GM18498 (cell line): ENCODE data around the gene OR4C45.
"Not testable (repeated sequence)": the region's sequence is repeated elsewhere in the genome, so short reads cannot be mapped to it uniquely, and the experiment has no call there.

ENCODE experiments used
- ATAC-seq: cut with Tn5 transposase; IDR thresholded peaks from one replicate; pipeline ENCODE4 v1.9.1; 2021; ENCODE audit warnings: mild to moderate bottlenecking, moderate library complexity; ENCODE audit not compliant: unreplicated experiment

Gene OR4C45

DNA sequence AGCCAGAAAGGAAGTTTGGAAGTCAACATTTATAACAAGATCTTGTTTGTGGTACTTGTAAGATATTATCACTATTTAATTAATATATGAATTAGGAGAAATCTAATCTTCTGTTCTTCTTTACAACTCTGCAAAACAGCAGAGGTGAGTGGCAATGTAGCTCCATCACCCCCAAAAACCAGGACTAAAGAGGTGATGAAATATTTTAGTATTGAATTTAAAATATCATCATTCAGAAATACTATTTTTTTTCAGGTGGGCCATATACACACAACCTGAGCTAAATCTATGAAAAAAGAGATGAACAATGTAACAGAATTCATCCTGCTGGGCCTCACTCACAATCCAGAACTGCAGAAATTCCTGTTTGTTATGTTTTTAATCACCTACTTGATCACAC, at the start of gene OR4C45:
Gene OR4C45 (plus strand): TSS at position 301 of the 400 bp plus-strand sequence.
- ATAC-seq = no peak

DNA sequence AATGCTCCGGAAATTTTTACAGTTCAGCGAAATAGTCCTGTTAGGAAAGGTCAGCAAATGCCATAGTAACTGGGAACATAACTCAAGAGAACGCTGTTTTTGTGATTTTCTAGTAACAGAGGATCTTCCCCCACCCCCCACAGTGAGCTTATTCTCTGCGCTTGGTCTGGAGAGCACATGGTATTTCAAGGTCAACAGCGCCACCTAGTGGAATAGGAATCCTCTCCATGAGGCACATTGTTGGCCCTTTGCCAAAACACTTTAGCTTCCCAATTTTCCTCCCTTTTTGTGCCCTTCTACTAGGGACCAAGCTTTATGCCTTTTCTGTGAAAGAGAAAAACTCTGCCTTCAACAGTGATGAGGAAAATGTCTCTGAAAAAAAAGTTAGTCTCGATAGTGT, 37.1 kb upstream of the OR4C45 start:
- no peak for ATAC-seq

DNA sequence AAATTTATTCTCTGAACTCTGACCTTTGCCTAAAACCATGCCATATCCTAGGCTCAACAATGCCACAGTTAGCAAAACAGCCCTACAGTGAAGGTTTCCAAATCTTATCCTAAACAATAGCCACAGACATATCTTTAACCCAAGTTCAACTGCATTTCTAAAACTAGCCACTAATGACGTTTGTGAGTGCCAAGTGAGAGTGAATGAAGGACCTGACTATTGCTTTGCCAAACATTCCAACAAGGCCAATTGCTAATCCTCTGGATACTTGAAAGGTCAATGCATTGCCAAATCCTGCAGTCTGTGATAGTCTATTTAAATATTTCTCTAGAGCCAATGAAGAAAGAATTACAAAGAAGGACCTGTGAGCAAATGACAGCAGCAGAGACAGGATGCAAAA, 2.5 kb upstream of the OR4C45 start:
- no peak for ATAC-seq

DNA sequence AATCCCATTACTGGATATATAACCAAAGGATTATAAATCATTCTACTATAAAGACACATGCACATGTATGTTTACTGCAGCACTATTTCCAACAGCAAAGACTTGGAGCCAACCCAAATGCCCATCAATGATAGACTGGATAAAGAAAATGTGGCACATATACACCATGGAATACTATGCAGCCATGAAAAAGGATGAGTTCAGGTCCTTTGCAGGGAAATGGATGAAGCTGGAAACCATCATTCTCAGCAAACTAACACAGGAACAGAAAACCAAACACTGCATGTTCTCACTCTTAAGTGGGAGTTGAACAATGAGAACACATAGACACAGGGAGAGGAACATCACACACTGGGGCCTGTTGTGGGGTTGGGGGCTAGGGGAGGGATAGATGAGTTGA, 3.6 kb downstream of the OR4C45 start:
- not testable (repeated sequence) for ATAC-seq

DNA sequence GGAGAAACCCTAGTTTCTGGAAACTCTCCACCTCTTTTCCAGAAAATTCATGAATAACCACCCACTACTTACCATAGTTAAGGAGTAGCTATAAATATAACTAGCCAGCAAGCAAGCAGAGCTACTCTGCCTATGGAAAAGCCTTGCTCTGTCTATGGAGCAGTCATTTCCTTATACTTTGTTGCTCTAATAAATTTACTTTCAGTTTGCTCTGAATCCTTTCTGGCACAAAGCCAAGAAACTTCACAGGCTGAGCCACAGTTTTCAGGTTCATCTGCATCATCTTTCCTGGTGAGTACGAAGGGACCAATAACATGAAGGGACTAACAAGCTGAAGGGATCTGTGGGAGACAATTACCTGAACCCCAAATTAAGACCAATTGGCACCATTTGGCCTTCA, 4.6 kb downstream of the OR4C45 start:
- no peak for ATAC-seq

DNA sequence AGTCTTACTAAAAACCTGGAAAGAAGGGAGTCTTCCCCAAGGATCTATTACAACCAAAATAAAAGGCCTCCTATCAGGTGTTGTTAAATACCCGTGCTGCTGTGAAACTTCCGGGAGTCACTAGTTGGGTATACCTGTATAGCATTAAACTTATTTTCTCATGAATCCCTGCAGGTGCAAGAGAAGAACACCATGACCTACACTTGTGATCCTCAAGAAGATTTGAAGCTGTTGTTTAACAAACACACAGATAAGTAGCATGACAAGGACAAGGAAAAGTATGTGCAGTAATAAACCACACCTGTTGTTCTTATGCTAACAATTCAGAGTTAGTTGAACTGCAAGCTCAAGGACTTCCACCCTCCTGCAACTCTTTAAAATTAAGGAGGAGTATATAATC, 12.0 kb downstream of the OR4C45 start:
- no peak for ATAC-seq

DNA sequence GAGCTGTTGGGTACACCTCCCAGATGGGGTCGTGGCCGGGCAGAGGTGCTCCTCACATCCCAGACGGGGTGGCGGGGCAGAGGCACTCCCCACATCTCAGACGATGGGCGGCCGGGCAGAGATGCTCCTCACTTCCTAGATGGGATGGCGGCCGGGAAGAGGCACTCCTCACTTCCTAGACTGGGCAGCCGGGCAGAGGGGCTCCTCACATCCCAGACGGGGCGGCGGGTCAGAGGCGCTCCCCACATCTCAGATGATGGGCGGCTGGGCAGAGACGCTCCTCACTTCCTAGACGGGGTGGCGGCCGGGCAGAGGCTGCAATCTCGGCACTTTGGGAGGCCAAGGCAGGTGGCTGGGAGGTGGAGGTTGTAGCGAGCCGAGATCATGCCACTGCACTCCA, 30.4 kb downstream of the OR4C45 start:
- ATAC-seq = not testable (repeated sequence)

DNA sequence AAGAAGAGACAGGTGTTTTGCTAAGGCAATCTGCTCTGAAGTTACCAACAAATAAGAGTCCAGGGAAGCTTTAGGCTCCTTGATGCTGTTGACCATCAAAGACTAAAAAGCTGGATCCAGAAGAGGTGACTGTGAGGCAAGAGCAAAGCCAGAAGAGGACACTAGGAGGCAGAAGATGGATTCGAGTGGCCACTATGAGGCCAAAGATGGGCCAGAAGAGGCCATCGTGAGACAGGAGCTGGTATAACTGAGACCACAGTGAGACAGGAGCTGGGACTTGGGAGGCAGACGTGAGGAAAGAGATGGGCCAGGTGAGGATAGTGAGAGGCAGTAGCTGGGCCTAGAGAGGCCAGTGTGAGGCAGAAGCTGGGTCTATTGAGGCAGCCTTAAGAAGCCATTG, 37.7 kb downstream of the OR4C45 start:
- no peak for ATAC-seq

DNA sequence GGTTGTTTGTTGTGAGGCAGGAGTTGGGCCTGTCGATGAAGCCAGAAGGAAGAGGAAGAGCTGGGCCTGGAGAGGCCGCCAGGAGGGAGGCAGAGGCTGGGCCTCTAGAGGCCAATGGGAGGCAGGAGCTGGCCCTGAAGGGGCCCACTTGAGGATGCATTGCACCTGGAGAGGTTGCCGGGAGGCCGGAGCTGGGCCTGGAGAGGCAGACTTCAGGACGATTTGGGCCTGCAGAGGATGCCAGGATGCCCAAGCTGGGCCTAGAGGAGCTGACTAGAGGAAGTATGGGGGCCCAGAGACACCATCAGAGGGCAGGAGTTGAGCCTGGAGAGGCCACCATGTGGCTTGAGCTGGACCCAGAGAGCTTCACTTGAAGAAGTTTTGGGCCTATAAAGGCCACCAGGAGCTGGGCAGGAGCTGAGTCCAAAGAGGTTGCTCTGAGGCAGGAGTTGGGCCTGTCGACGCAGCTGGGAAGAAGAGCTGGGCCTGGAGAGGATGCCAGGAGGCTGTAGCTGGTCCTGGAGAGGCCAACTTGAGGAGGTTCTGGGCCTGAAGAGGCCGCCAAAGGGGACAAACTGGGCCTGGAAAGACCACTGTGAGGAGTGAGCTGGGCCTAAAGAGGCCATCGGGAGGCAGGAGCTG, 39.0 kb downstream of the OR4C45 start:
- ATAC-seq = no peak

DNA sequence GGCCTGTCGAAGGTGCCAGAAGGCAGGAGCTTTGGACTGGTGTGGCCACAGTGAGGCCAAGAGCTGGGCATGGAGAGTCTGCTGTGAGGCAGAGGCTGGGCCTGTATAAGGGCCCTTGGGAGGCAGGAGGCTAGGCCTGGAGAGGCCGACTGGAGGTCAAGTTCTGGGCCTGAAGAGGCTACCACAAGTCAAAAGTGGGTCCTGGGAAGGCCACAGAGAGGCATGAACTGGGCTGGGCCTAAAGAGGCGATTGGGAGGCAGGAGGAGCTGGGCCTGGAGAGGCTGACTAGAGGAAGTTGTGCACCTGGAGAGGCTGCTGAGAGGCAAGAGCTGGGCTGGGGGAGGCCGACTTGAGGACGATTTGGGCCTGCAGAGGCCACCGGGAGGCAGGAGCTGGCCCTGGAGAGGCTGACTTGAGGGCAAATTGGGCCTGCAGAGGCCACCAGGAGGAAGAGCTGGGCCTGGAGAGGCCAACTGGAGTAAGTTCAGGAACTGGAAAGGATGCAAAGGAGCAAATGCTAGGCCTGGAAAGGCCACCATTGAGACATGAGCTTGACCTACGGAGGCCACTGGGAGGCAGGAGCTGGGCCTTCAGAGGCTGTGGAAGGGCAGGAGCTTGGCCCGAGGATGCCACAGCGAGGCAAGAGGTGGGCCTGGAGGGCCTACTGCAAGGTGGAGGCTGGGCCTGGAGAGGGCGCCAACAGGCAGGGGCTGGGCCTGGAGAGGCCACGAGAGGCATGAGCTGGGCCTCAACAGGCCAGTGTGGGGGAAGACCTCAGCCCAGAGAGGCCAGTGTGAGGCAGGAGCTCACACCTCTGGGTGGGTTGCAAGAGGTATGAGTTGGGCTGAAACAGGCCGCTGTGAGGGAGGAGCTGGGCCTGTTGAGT, 39.8 kb downstream of the OR4C45 start:
- ATAC-seq = no peak

DNA sequence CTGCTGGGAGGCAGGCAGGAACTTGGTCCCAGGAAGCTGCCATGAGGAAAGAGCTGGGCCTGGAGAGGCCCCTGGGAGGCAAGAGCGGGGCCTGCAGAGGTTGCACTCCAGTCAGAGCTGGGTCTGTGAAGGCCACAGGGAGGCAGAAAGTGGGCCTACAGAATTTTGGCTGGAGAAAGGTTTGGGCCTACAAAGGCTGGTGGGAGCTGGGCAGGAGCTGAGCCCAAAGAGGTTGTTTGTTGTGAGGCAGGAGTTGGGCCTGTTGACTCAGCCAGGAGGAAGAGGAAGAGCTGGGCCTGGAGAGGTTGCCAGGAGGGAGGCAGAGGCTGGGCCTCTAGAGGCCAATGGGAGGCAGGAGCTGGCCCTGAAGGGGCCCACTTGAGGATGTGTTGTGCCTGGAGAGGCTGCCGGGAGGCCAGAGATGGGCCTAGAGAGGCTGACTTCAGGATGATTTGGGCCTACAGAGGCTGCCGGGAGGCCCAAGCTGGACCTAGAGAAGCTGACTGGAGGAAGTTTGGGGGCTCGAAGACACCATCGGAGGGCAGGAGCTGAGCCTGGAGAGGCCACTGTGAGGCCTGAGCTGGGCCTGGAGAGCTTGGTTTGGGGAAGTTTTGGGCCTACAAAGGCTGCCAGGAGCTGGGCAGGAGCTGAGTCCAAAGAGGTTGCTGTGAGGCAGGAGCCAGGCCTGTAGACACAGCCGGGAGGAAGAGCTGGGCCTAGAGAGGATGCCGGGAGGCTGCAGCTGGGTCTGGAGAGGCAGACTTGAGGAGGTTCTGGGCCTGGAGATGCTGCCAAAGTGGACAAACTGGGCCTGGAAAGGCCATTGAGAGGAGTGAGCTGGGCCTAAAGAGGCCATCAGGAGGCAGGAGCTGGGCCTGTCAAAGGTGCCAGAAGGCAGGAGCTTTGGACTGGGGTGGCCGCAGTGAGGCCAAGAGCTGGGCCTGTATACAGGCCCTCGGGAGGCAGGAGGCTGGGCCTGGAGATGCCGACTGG, 40.7 kb downstream of the OR4C45 start:
- no peak for ATAC-seq

DNA sequence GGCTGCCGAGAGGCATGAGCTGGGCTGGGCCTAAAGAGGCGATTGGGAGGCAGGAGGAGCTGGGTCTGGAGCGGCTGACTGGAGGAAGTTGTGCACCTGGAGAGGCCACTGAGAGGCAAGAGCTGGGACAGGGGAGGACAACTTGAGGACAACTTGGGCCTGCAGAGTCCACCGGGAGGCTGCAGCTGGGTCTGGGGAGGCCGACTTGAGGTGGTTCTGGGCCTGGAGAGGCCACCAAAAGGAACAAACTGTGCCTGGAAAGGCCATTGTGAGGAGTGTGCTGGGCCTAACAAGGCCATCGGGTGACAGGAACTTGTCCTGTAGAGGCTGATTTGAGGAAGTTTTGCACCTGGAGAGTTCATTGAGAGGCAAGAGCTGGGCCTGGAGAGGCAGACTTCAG, 41.5 kb downstream of the OR4C45 start:
- ATAC-seq = no peak

DNA sequence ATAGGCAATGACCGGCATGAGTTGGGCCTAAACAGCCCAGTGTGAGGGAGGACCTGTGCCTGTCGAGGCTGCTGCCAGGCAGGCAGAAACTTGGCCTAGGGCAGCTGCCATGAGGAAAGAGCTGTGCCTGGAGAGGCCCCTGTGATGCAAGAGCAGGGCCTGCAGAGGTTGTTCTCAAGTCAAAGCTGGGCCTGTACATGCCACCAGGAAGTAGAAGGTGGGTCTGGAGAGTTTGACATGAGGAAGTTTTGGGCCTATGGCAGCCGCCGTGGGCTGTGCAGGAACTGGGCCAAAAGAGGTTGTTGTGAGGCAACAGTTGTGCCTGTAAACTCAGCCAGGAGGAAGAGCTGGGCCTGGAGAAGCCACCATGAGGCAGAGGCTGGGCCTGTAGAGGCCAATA, 43.2 kb downstream of the OR4C45 start:
- ATAC-seq = no peak

DNA sequence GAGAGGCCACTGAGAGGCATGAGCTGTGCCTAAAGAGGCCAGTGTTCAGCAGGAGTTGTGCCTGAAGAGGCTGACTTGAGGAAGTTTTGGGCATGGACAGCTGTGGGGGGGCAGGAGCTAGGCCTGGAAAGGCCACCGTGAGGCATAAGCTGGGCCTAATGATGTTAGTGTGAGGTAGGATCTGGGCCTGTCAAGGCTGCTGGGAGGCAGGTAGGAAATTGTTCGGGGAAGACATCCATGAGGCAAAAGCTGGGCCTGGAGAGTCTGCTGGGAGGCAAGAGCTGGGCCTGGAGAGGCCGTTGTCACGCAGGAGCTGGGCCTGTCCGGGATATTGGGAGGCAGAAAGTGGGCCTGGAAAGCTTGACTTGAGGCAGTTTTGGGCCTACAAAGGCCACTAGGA, 44.9 kb downstream of the OR4C45 start:
- ATAC-seq = no peak

DNA sequence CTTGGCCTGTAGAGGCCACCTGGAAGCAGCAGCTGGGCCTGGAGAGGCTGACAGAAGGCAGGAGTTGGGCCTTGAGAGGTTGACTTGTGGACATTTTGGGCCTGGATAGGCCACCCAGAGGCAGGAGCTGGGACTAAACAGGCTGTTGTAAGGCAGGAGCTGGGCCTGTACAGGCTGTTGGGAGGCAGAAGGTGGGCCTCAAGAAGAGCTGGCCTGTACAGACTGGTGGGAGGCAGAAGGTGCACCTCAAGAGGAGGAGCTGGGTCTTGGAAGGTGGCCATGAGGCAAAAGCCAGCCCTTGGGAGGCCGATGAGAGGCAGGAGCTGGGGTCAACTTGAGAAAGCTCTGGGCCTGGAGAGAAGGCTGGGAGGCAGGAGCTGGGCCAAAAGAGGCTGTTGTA, 45.3 kb downstream of the OR4C45 start:
- ATAC-seq = no peak

DNA sequence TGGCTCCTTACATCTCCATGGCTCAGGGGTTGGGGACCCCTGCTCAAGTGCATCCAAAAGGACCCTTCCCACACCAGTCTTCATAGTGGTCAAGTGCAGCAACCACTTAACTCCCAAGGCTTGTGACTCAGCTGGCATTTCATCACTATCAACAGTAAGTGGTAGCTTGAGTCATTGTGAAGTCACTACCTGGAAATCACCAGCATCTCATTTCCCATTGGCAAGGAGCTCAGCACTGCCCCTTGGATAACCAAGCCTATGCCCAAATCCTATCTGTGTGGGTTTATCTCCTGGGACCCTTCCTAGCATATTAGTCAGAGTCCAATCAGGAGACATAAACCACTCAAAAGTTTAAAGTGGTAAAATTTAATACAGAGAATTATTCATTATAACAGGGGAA, 46.3 kb downstream of the OR4C45 start:
- ATAC-seq = not testable (repeated sequence)

DNA sequence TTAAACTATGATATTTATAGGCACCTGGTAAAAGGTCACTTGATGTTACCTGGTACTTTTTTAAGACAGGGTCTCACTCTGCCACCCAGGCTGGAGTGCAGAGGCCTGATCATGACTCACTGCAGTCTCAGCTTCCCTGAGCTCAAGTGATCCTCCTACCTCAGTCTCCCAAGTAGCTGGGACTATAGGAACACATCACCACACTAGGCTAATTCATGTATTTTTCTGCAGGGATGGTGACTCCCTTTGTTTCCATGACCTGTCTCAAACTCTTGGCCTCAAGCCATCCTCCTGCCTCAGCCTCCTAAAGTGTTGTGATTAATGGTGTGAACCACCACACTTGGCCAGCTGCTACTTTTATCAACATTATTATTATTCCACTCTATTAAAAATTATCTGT, 47.6 kb downstream of the OR4C45 start:
- no peak for ATAC-seq
